Ovary (tissue), 3 donors: ENCODE data around the gene CSTB.

Source experiments
- EP300 ChIP-seq: sonication (generic); formaldehyde crosslinking; IDR thresholded peaks from one replicate; pipeline ENCODE4 v1.6.1; 2017; ENCODE audit warnings: antibody characterized with exemption
- POLR2A ChIP-seq: fragments of 450-650 bp; IDR thresholded peaks from one replicate; pipeline ENCODE4 v1.6.1; 2017; ENCODE audit warnings: antibody characterized with exemption, mild to moderate bottlenecking, moderate library complexity
- TF ChIP-seq, protein P1 (sequence below), 3 donors: fragments of 450-650 bp in 2 of 3; fragments of 200-600 bp in 1 of 3; IDR thresholded peaks; one replicate each; pipeline versions ENCODE4 v1.5.1 to v1.8.0; 2016 to 2022; ENCODE audit warnings: antibody characterized with exemption in 3 of 3, mild to moderate bottlenecking in 1 of 3
- donor health status: DM: no; HTN: no; CAD: no.

DNA sequence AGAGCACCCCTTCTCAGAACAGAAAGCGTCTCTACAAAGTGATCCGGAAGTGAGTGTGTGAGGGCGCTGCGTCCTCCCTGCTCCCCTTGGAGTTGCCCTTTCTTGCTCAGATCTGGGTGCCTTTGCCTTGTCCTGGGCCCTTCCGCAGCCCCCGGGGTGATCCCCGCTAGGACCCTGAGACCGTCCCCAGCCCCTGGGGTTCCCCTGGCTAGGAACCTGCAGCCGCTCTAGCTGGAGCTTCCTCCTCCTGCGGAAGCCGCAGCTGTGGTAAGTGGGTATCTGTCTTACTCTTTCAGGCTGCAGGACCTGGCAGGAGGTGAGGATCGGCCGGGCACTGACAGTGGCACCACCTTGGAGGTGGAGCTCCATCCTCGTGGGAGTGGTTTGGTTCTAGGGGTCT, 24.5 kb upstream of the CSTB start:
- TF ChIP-seq, protein P1, sequence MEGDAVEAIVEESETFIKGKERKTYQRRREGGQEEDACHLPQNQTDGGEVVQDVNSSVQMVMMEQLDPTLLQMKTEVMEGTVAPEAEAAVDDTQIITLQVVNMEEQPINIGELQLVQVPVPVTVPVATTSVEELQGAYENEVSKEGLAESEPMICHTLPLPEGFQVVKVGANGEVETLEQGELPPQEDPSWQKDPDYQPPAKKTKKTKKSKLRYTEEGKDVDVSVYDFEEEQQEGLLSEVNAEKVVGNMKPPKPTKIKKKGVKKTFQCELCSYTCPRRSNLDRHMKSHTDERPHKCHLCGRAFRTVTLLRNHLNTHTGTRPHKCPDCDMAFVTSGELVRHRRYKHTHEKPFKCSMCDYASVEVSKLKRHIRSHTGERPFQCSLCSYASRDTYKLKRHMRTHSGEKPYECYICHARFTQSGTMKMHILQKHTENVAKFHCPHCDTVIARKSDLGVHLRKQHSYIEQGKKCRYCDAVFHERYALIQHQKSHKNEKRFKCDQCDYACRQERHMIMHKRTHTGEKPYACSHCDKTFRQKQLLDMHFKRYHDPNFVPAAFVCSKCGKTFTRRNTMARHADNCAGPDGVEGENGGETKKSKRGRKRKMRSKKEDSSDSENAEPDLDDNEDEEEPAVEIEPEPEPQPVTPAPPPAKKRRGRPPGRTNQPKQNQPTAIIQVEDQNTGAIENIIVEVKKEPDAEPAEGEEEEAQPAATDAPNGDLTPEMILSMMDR (IDR thresholded peaks at IDR 0.05), result no peak
- TF ChIP-seq POLR2A (no peak), EP300 (no peak)
